ENCODE measurements around the gene NTRK3.

Gene NTRK3

DNA sequence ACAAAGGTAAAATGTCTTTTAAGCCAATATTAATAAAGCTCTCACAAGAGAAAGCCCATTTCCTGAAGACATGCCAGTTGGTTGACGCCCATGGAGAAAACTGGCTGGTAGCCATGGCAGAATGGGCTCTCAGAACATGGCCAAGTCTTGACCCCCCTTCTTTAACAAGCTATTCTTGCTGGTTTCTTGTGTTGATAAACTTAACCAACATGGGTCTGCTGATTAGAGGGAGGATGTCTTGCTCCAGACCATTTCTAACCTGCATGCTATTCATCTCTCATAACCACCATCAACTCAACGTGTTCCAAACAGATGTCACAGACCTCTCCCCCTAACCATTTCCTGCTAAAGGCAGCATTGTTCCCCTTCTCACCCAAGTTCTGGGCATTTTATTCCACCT, 25.7 kb downstream of the NTRK3 start:
- Histone ChIP-seq H3K27me3 (ENCODE audit: insufficient read depth, low read length, poor library complexity, severe bottlenecking) (no peaks in the 10 kb centered on the region), H3K4me3 (ENCODE audit: low read length, poor library complexity, severe bottlenecking) (no peak overlapping the region), H4K20me1 (ENCODE audit: insufficient read depth, low read length, poor library complexity, severe bottlenecking) (no peaks in the 10 kb centered on the region), H3K9me2 (replicated peaks; ENCODE audit: low read depth, low read length) (no peaks in the 10 kb centered on the region), H3K79me2 (ENCODE audit: insufficient read depth, low read length) (no peaks in the 10 kb centered on the region), H3K4me2 (ENCODE audit: low read depth, low read length, poor library complexity, severe bottlenecking) (no peak overlapping the region), H3K9me3 (ENCODE audit: insufficient read depth, low read depth, low read length) (no peaks in the 10 kb centered on the region), H3K9ac (ENCODE audit: low read depth, low read length, poor library complexity, severe bottlenecking) (no peak overlapping the region), H3F3A (ENCODE audit: low read depth) (no peaks in the 10 kb centered on the region), H2AFZ (ENCODE audit: low read length) (no peak overlapping the region), H3K36me3 (ENCODE audit: insufficient read depth, low read length) (no peaks in the 10 kb centered on the region), H3K4me1 (ENCODE audit: insufficient read depth, low read length, poor library complexity, severe bottlenecking) (no peaks in the 10 kb centered on the region)
- TF ChIP-seq EZH2phosphoT487 (IDR thresholded peaks at IDR 0.05; ENCODE audit: borderline replicate concordance): no peak
- TF ChIP-seq, protein P1, sequence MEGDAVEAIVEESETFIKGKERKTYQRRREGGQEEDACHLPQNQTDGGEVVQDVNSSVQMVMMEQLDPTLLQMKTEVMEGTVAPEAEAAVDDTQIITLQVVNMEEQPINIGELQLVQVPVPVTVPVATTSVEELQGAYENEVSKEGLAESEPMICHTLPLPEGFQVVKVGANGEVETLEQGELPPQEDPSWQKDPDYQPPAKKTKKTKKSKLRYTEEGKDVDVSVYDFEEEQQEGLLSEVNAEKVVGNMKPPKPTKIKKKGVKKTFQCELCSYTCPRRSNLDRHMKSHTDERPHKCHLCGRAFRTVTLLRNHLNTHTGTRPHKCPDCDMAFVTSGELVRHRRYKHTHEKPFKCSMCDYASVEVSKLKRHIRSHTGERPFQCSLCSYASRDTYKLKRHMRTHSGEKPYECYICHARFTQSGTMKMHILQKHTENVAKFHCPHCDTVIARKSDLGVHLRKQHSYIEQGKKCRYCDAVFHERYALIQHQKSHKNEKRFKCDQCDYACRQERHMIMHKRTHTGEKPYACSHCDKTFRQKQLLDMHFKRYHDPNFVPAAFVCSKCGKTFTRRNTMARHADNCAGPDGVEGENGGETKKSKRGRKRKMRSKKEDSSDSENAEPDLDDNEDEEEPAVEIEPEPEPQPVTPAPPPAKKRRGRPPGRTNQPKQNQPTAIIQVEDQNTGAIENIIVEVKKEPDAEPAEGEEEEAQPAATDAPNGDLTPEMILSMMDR (conservative IDR thresholded peaks at IDR 0.05; ENCODE audit: low read length): no peak

DNA sequence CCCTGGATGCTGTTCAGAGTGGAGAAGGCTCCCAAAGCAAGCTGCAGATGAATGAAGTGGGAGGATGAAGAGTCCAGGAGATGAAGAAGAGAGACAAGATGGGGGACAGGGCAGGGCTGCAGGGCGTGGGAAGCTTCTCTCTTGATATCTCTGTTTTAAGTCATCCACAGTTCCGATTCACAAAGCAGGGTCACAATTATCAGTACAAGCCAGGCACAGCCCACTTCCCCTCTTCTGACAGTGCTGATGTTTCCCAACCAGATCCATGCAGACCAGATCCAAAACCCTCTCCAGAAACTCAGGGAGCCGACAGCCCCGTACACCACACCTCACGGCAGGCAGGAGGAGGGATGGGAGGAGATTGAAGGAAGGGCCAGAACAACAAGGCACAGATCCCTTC, 31.1 kb downstream of the NTRK3 start:
- Histone ChIP-seq H3K9me3 (ENCODE audit: insufficient read depth, low read depth, low read length) (no peaks in the 10 kb centered on the region), H3K4me3 (ENCODE audit: low read length, poor library complexity, severe bottlenecking) (no peak overlapping the region), H2AFZ (ENCODE audit: low read length) (no peak overlapping the region), H4K20me1 (ENCODE audit: insufficient read depth, low read length, poor library complexity, severe bottlenecking) (no peaks in the 10 kb centered on the region), H3K9me2 (replicated peaks; ENCODE audit: low read depth, low read length) (no peaks in the 10 kb centered on the region), H3K79me2 (ENCODE audit: insufficient read depth, low read length) (no peaks in the 10 kb centered on the region), H3K27me3 (ENCODE audit: insufficient read depth, low read length, poor library complexity, severe bottlenecking) (no peaks in the 10 kb centered on the region), H3K9ac (ENCODE audit: low read depth, low read length, poor library complexity, severe bottlenecking) (no peak overlapping the region), H3K4me2 (ENCODE audit: low read depth, low read length, poor library complexity, severe bottlenecking) (no peak overlapping the region), H3K4me1 (ENCODE audit: insufficient read depth, low read length, poor library complexity, severe bottlenecking) (no peaks in the 10 kb centered on the region), H3K36me3 (ENCODE audit: insufficient read depth, low read length) (no peaks in the 10 kb centered on the region), H3F3A (ENCODE audit: low read depth) (no peaks in the 10 kb centered on the region)
- TF ChIP-seq, protein P1 (conservative IDR thresholded peaks at IDR 0.05; ENCODE audit: low read length): no peak
- no peak for TF ChIP-seq EZH2phosphoT487 (IDR thresholded peaks at IDR 0.05; ENCODE audit: borderline replicate concordance)

DNA sequence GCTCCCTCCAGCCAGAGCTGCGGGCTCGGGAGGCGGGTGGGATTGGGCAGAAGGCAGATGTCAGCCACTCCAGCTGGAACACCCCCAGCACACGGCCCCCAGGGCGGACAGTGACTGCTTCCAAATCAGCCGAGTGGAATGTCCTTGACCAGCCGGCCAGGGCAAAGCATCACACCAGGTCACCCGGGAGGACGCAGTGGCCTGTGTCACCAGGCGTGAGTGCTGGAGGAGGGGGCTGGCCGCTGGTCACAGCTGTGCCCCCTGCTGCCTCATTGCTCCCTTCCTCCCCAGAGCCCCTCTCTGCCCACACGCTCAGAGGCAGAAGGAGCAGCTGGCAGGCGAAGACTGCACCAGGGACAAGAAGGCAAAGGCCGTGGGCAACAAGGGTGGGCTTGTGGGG, 33.5 kb downstream of the NTRK3 start:
- Histone ChIP-seq H3K79me2 (ENCODE audit: insufficient read depth, low read length) (no peaks in the 10 kb centered on the region), H3K9ac (ENCODE audit: low read depth, low read length, poor library complexity, severe bottlenecking) (no peak overlapping the region), H3K9me2 (replicated peaks; ENCODE audit: low read depth, low read length) (no peaks in the 10 kb centered on the region), H3F3A (ENCODE audit: low read depth) (no peaks in the 10 kb centered on the region), H3K36me3 (ENCODE audit: insufficient read depth, low read length) (no peaks in the 10 kb centered on the region), H2AFZ (ENCODE audit: low read length) (no peak overlapping the region), H4K20me1 (ENCODE audit: insufficient read depth, low read length, poor library complexity, severe bottlenecking) (no peaks in the 10 kb centered on the region), H3K9me3 (ENCODE audit: insufficient read depth, low read depth, low read length) (no peaks in the 10 kb centered on the region), H3K4me3 (ENCODE audit: low read length, poor library complexity, severe bottlenecking) (no peak overlapping the region), H3K27me3 (ENCODE audit: insufficient read depth, low read length, poor library complexity, severe bottlenecking) (no peaks in the 10 kb centered on the region), H3K4me2 (ENCODE audit: low read depth, low read length, poor library complexity, severe bottlenecking) (no peak overlapping the region), H3K4me1 (ENCODE audit: insufficient read depth, low read length, poor library complexity, severe bottlenecking) (no peaks in the 10 kb centered on the region)
- TF ChIP-seq, protein P1 (conservative IDR thresholded peaks at IDR 0.05; ENCODE audit: low read length): no peak
- TF ChIP-seq EZH2phosphoT487 (IDR thresholded peaks at IDR 0.05; ENCODE audit: borderline replicate concordance): no peak

Measured in Loucy (cell line).